OCI-LY7 (cell line): ENCODE data around the gene SLC29A3.

Source experiments
- CTCF ChIP-seq: fragments of 200-600 bp; sonication (generic); conservative IDR thresholded peaks from 2 replicates; pipeline ENCODE4 v1.5.1; 2014; ENCODE audit warnings: mild to moderate bottlenecking, antibody characterized with exemption, low read length, moderate library complexity, mixed read lengths
- EZH2phosphoT487 ChIP-seq: fragments of 200-600 bp; sonication (generic); IDR thresholded peaks from 2 replicates; pipeline ENCODE4 v1.6.1; 2018; ENCODE audit warnings: low read depth, borderline replicate concordance, mild to moderate bottlenecking, mixed run types, antibody characterized with exemption, low read length, moderate library complexity, mixed read lengths

GRCh38 chr10:71406878-71407277 is 87.8 kb downstream of the SLC29A3 start:
- TF ChIP-seq CTCF = no peak
- no peak for TF ChIP-seq EZH2phosphoT487
